ENCODE measurements around the gene TTLL1. TPM values are rescaled to one million over a fixed set of nuclear protein-coding genes. Genes with fewer than 3 reads are reported as not detected.

TTLL1 gene
- 11.0 TPM for polyA plus RNA-seq (ENCODE audit: insufficient read length)

DNA sequence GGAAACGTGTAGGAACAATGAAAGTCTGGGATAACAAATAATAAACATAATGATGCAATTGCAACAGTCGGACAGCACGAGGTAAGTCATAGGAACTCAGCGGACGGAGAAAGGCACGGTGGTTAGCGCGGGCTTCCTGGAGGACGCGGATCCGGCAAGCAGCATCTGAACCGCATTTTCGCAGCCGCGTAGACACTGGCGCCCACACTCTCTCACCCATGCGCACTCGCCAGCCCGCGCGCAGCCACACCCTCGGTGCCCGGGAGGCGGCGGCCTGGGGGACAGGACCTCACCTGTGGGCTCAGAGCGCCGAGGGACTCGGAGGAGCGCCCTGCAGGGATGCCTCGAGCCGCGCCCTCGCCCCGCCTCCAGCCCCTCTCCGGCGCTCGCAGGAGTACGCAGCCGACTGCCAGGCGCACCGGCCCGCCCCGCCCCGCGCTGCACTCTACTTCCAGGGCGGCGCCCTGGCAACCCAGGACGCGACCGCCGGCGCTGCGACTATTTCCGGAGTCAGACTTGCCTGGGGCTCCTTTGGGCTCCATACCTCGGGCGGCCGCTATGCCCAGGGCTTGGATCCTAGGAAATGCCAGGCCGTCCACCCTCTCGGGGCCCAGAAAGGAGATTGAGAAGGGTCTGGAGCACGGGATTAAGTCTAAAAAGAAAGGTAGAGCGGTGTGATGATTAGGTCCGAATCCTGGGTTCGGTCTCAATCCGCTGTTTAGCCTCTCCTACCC, at the start of gene TTLL1:
TSS of gene TTLL1 (minus strand) at position 408 of the 734 bp plus-strand sequence. CDS start 13,805 bp downstream, outside the sequence.
- peak; percentile 88 for DNase-seq

DNA sequence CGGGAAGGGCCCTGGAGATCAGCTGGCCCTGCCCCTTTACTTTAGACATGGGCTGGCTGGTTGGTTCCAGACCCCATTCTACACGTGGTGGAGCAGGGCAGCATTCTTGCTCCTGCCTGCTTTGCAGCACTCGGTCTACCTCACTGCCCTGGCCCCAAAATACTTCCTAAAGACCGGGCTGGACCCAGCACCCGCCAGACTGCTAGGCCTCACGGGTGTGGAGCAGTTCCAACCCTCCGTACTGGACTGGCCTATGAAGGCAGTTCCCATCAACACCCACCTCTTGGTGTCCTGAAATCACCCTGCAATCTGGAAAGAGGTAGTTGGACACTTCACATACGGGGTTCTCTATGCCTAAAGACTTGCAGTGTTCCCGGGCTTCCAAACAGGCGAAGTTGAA, 47.6 kb upstream of the TTLL1 start:
- no peak for DNase-seq

DNA sequence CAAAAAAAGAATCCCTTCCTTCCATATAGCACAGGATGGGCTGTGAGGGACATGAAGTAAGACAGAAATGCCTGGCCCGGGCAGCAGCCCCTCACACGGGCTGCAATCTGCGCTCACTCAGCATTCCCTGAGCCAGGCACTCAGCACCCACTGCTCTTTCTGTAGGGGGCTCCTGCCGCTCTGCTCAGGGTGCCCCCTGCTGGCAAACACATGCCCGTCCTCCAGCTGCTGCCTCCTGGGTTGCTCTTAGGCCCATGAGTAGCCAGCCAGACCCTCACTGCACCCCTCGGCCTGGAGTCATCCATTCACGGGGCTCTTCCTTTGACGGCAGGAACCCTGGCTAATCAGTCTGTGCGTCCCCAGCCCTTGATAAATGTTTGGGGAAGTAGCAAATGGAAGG, 47.1 kb upstream of the TTLL1 start:
- no peak for DNase-seq

DNA sequence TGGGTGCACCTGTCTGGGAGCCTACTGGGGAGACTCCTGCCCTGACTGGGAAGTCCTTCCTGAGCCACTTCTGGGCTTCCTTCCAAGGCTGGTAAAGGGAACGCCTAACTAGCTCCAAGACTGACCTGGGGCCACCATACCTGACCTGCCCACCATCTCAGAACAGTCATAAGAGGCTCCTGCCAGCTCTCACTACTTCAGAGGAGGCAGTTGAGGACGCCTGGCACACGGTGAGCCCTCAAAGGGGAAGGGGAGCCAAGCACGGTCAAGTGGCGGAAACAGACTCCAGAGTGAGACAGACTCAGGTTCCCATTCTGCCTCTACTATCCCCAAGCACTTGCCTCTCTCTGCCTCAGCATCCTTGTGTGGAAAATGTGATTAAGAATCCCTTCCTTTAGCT, 46.4 kb upstream of the TTLL1 start:
- DNase-seq: no peak

DNA sequence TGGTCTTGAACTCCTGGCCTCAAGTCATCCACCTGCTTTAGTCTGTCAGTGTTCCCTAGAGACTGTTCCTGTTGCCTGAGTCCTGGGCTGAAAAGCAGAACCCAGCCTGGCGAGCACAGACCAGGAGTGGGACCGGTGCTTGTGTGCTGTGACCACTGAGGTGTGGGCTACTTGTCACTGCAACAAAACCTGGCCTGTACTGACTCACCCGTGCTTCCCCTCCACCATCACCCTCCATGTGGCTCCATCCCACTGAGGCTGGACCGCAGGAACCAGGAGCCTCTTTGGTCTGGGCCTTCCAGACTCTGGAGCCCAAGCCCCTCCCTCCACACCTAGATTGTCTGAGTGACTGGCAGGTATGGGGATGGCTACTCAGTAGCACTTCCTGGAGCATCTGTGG, 45.4 kb upstream of the TTLL1 start:
- no peak for DNase-seq

DNA sequence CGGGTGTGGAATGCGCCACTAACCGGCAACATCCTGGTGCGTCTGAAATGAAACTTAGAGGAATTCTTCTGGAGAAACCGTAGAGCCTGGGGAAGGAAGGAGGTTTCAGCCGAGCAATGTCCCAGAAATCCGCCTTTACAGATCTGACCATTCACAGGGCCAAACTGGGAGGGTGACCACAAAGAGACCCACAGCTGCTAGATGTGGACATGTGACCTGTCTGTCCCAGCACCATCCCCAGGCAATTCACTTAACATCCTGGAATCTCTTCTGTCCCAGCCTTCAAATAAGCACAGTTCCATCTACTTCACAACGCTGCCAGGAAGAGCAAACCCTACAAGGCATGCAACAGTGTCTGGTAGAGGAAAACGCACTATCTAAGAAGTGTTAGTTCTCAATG, 44.2 kb upstream of the TTLL1 start:
- no peak for DNase-seq

DNA sequence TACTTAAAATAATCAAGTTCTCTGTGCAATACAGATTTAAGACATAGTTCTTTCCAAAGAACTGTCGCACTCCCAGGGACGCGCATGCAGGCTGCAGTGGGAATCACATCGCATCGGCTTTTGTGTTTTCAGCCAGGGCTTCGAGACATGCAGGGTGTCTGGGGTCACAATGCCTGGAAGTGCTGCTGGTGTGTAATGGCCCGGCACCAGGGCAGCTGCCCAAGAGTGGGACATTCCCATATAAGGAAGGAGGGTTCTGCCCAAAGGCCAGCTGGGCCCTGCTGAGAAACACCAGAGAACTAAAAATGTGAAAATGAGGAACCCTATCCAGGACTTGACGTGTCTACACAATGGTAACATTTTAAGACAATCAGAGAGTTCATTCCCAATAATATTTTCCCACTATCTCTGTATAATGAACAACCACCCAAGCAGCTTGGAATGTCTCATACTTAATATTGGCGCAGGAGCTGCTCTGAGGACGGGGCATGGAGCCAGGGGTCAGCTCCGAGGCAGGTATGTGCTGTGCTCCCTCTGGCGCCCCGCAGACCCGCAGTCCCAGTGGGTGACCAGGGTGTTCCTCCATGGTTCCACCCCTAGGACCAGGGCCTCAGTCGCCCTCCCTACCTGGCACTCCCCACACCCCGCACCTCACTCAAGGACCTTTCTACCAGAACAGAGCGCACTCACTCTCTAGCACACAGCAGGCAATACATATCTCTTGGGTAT, 42.7 kb upstream of the TTLL1 start:
- DNase-seq: no peak

DNA sequence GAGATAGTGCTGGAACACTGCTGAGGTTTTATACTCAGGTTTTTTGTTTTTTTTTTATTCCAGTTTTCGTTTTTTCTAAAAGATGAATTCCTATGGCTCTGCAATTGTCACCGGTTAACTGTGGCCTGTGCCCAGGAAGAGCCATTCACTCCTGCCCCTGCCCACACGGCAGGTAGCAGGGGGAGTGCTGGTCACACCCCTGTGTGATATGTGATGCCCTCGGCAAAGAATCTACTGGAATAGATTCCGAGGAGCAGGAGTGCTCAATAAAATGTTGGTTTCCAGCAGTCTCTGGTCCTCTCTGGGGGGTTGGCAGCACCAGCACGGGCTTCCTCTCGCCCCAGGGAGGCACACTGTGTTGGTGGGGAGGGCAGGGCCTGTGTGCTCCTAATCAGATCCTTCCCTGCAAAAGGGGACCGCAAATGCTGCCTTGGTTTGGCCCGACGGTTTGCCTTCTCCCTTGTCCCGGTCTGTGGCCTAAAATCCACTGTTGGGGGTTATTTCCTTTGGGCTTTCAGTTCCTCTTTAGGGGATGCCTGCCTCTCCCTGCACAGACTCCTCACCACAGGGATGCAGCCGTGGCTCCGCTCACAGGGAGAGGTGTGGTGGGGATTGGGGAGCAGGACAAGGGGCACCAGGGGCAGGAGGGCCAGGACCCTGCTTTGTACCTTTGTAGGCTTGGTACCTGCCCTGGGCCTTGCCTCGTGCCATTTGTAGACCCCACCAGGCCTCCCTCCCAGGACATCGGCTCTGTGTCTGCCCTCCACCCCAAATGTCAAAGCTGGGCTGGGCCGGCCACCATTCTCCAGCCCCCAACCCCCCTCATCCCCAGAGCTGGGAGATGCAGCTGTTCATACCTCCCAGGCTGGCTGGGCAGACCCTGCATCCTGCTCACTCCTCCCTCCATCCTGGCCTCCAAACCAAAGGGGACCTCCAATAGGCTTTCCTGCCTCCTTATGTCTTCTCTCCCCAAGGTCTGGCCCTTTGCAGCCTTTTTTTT, 40.5 kb upstream of the TTLL1 start:
- no peak for DNase-seq

DNA sequence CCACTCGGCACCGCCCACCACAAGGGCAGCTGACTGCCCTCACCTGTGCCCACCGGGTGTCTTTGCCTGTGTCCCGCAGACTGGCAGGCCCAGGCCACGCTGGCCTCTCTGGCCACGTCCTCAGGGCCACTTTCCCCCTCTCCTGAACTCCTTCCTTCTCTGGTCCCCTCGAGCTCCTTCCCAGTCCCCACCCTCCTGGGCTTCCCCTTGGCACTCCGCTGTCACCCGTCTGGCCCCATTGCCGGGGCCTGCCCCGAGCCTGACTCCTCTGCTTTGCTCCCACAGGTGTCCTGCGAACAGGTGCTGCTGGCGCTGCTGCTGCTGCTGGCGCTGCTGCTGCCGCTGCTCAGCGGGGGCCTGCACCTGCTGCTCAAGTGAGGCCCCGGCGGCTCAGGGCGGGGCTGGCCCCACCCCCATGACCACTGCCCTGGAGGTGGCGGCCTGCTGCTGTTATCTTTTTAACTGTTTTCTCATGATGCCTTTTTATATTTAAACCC, 39.8 kb upstream of the TTLL1 start:
- DNase-seq: no peak

DNA sequence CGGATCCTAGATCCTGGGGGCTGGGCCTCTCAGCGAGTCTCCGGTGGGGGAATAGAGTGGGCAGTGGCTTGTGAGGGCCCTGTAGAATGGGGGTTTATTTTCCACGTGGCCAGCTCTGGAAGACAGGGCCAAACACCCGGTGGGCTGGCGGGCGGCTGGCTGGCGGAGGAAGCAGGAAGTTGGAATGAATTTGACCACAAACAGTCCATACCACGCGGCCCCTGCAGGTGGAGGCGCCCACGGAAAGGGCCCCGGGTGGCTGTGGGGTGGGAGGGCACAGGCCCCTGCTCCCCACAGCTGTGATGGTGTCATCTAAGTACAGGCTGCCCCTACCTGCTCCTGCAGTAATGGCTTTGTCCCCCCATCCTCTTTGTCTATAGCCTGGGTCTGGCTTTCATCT, 38.9 kb upstream of the TTLL1 start:
- no peak for DNase-seq

DNA sequence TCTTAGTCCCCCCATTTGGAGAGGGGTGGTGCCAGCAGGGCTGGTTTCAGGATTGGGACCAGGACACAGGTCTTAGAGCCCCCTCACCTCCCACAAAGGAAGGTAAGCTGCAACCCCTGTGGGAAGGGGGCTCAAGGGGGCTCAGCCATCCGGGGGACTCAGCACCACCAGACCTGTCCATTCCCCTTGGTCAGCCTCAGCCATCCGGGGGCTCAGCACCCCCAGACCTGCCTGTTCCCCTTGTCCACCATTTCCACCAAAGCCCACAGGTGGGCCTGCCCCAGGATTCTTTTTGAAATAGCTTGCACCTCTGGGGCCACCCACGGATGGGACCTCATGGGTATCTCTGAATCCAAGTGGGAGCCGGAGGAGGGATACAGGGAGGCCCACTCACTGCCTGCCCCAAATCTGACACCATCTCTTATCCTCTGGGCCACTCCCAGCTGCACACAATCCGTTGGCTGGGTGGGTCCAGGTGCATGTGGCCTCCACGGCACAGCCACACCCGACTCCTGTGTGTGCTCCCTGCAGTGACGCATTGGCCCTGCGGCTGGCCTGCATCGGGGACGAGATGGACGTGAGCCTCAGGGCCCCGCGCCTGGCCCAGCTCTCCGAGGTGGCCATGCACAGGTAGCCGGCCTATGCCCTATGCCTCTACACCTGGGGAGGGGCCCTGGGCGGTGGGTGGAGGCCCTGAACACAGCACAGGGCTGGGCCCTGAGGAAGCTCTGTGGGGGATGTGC, 38.1 kb upstream of the TTLL1 start:
- DNase-seq: no peak

DNA sequence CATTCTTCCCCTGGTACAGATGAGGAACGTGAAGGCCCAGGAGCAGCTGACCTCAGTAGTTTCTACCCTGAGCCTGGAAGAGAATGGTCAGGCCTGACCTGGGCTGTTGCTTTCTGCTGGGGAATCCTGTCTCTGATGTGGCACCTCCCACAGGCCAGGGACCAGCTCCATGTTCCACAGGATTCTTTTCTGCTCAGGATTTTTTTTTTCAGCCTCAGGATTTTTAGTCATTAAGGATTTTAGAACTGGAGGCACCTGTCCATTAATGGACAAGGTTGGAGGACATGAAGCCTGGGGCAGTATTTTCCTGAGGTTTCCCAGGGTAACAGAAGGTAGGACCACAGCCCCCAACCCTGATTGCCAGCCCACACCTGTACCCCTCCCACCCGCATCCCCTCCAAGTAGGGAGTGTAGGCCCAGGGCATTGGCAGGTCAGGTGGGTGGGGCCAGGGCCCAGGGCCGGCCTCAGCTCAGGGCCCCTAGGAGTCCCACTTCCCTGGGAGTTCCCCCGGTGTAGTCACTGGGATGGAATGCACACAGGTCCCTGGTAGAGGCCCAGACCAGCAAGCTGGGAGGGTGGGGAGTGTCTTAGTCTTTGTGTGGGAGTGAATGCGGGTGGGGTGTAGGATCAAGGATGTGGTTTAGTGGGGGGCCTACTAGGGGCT, 37.4 kb upstream of the TTLL1 start:
- no peak for DNase-seq

DNA sequence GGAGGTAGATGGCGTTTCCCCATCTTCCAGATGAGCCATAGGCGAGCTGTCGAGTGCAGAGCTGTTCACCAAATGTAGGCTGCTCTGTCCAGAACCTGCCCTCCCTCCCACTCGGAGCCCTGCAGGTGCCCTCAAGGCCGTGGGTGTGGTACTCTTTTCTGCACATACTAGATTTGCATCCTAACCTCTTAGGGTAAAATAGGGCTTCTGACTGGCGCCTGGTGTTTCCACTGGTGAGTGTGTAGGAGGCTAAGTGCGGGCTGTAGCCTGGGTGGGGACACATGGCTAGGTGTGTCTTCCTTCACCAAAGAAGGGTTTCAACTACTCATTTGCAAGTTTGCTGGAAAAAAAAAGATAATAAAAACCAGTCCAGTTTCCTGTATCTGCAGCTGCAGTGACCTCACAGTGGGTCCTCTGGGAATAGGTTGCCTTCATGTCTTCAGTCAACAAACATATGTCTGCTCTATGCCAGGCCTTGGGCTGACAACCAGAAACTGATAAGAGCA, 29.8 kb upstream of the TTLL1 start:
- DNase-seq: no peak

DNA sequence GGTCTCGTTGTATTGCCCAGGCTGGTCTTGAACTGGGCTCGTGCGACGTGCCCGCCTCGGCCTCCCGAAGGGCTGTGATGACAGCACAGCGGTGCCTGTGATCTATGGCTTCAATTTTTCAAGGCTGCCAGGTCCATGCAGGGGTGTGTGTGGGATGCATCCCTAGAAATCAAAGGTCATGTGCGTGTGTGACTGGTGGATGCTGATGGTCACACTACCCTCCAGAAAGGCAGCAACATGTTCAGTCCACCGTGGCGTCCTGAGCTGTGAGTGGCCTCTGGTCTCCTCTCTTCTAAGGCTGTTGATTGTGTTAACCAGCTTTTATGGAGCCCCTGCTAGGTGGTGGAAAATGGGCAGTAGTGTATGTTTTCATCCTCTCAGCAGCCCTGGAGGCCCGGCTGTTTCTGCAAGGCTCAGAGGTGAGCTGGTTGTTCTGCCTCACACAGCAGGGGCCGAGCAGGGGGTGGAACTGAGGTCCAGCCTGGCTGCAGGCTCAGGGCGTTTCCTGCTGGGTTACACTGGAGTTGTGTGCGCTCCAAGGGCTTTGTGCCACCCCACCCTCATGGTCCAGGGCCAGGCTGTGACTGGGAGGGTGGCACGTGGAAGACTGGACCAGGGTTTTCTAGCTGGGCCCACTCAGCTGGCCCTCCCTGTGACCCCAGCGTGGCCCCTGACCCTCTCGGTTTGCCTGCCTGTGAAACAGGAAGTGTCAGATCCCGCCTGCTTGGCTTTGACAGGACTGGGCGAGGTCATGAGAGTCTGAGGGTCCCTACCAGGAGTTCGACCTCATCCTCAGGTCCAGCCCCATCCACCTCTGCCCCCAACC, 29.0 kb upstream of the TTLL1 start:
- DNase-seq: no peak

DNA sequence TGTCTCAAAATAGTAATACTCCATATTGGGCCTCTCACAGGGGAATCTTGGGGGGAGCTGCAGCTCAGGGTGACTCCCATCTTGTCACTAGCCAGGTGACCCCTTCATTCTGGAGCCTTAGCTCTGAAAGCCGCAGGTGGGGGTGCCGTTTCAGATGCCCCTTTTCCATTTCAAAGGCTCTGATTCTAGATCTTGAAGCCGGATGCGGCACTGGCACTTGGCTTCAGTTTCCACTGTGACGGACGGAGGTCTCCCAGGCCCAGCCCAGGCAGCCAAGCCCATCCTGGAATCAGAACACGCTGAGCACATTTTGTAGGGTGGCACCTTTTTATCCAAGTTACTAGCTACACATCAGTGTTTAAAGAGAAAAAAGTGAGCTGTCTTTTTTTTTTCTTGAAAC, 27.7 kb upstream of the TTLL1 start:
- no peak for DNase-seq

DNA sequence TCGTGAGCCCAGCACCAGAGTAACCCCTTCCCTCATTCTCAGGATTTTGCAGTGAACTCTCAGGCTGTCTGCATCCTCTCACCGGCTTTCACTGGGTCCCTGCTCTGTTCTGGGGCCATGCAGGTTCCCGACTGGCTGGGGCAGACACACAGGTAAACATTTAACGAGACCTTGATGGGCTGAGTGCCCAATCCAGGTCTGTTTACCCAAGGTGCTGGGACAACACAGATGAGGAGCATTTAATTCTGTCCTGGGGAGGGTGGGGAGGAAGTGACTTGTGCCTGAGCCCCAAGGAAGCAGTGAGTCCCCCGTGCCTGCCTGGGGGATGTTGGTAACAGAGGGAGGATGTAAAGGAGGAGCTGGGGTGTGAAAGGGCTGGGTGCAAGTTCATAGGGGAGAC, 25.8 kb upstream of the TTLL1 start:
- DNase-seq: no peak

DNA sequence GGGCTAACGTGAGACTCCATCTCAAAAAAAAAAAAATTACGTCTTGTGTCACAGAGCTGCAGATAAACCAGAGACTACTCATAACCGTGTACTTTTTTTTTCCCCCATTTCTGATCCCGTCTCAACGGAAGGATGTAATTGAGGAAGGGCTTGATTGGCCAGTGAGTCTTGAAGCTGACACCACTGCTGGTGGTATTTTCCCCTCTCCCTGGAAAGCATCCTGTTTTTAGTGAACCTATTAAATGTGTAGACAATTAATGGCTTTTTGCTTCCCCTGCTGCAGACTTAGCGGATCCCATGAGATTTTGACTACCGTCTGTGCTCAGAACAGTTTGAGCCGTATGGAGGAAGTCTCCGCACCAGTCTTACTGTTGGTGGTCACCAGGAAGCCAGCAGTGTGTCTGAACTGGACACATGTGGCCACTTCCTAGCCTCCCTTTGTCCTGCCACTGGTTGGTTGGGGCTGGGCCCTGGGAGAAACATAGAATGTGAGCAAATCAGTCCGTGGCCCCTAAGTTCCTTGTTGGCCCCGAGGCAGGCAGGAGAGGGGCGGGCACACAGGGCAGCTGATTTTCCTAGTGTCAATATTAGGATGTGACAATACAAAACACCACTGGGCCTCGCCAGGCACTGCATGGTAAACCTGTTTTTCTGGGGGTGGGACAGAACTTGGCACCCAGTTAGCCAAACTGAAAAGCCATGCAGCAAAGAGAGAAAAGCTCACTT, 24.5 kb upstream of the TTLL1 start:
- DNase-seq: no peak

DNA sequence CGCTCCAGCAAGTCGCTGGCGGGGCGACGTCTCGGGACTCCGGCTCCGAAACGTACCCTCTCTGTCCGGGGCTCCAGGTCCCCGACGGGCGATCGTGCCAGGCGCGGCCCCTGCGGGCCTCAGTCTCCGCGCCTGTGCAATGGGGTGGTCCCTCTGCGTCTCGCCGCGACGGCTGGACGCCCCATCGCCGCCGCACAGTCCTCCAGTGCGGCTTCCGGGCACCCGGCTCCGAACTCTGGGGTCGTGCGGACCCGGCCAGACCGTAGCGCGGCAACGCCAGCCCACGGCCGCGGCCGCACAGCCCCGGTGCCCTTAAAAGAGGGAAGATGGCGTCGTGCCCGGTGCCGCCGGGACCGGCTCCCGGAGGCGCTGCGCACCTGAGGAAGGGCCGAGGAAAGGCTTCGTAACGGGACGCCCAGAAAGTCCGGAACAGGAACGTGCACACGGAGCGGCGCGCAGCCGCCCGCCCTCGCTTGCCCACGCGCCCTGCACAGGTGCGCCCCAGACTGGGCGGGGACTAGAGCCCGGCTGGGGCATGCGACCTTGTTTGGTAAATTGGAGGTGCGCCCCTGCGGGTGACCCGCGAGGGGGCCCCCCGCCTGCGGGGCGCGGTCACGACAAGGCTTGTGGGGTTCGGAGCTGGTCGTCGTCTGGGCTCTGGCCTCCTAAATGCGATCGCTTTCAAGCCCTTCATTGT, 21.9 kb upstream of the TTLL1 start:
- no peak for DNase-seq

DNA sequence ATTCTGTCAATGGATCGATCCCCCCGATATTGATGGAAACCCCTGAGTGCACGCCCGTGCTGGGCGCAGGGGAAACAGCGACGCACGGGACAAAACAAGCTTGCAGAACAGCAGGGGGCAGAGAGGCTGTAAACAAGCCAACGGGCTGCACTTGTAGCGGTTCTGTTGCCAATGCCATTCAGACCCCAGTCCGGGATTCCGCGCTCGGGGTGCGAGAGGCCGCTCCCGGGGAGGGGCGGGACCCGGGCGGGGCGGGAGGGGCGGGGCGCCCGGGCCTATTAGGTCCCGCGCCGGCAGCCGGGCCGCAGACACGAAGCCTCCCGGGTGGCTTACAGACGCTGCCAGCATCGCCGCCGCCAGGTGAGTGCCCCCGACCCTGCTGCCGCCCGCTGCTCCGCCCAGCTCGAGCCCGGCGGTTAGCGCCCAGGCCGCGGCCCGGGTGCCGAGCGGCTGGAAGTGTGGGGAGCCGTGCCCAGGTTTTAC, 21.3 kb upstream of the TTLL1 start, which contains the start of gene BIK:
TSS of gene BIK (plus strand) at position 307 of the 483 bp plus-strand sequence. CDS start 13,273 bp downstream, outside the sequence.
- DNase-seq: no peak
